Endothelial cell of umbilical vein (primary cell): Measurements from ENCODE around the gene TTLL10. TPM values are rescaled to one million over a fixed set of nuclear protein-coding genes. Genes with fewer than 3 reads are reported as not detected.

Source experiments
- BruUV-seq: library from RNA; stranded (reverse); fragments of 400-500 nt; replicated peaks from 2 replicates; lab custom pipeline; 2021; lab: Mats Ljungman, UMichigan
- CTCF ChIA-PET: fragments of 300-600, 350-600 bp; sonication (Branson Sonifier 250); formaldehyde crosslinking; loops from one replicate; lab custom pipeline; 2021; ENCODE audit warnings: antibody characterized with exemption, inconsistent platforms; lab: Charles Lee
- POLR2A ChIA-PET: fragments of 300-600, 350-600 bp; sonication (Branson Sonifier 250); formaldehyde crosslinking; loops from one replicate; lab custom pipeline; 2021; ENCODE audit warnings: antibody characterized with exemption, inconsistent platforms; lab: Charles Lee
- DNase-seq: peaks from one replicate; pipeline ENCODE4 v3.0.0-alpha.2; 2011; ENCODE audit warnings: low read depth, low spot score
- FAIRE-seq: peaks from 2 replicates; lab custom pipeline; 2011; peaks lifted over from hg19 to GRCh38; lab: Jason Lieb, UNC
- H2AFZ ChIP-seq: 2 replicates; pipeline ENCODE4 v1.6.0; 2012; ENCODE audit warnings: low read depth, low read length, control low read depth, inconsistent platforms
- H3K27ac ChIP-seq: 2 replicates; pipeline ENCODE4 v1.5.1; 2011; ENCODE audit warnings: low read depth, mild to moderate bottlenecking, control low read depth, low read length, moderate library complexity; ENCODE audit not compliant: insufficient read depth
- H3K27me3 ChIP-seq, 2 experiments: 2 replicates each; pipeline versions ENCODE4 v1.6.0 to v1.6.1; 2011; ENCODE audit warnings: low read length in 2 of 2, mixed read lengths in 1 of 2; ENCODE audit not compliant: control insufficient read depth in 2 of 2, insufficient read depth in 2 of 2
- H3K36me3 ChIP-seq, 2 experiments: 2 replicates in 1 of 2; 3 replicates in 1 of 2; pipeline ENCODE4 v1.5.1; 2011; ENCODE audit warnings: low read length in 2 of 2, mild to moderate bottlenecking in 1 of 2, moderate library complexity in 1 of 2; ENCODE audit not compliant: control insufficient read depth in 2 of 2, insufficient read depth in 2 of 2; ENCODE audit errors: extremely low read depth in 1 of 2
- H3K4me1 ChIP-seq: 3 replicates; pipeline ENCODE4 v1.5.1; 2011; ENCODE audit warnings: mild to moderate bottlenecking, low read length; ENCODE audit not compliant: control insufficient read depth, insufficient read depth; ENCODE audit errors: extremely low read depth
- H3K4me2 ChIP-seq: 2 replicates; pipeline ENCODE4 v1.6.1; 2011; ENCODE audit warnings: low read length, control low read depth, mixed read lengths; ENCODE audit not compliant: insufficient read depth
- H3K4me3 ChIP-seq, 3 experiments: fragments of 200-600 bp in 1 of 3; sonication (generic), shearing (Covaris generic) in 1 of 3; replicated peaks in 1 of 3; 2 replicates each; pipeline ENCODE4 v1.5.1; 2011 to 2016; ENCODE audit warnings: control low read depth in 3 of 3, low read length in 3 of 3, mild to moderate bottlenecking in 2 of 3, inconsistent platforms in 1 of 3, low read depth in 1 of 3, moderate library complexity in 1 of 3; ENCODE audit not compliant: insufficient read depth in 1 of 3
- H3K79me2 ChIP-seq: 2 replicates; pipeline ENCODE4 v1.6.0; 2012; ENCODE audit warnings: low read length, inconsistent platforms; ENCODE audit not compliant: control insufficient read depth, insufficient read depth
- H3K9ac ChIP-seq: replicated peaks from 2 replicates; pipeline ENCODE3; 2011; ENCODE audit warnings: low read length, control low read depth; ENCODE audit not compliant: insufficient read depth; ENCODE audit errors: extremely low read depth
- H3K9me1 ChIP-seq: replicated peaks from 3 replicates; pipeline ENCODE4 v1.6.0; 2011; ENCODE audit warnings: mild to moderate bottlenecking, low read length; ENCODE audit not compliant: control insufficient read depth, insufficient read depth; ENCODE audit errors: extremely low read depth
- H3K9me3 ChIP-seq: replicated peaks from 2 replicates; pipeline ENCODE4 v1.5.1; 2012; ENCODE audit warnings: low read length, inconsistent platforms; ENCODE audit not compliant: control insufficient read depth, insufficient read depth
- H4K20me1 ChIP-seq: replicated peaks from 2 replicates; pipeline ENCODE3; 2011; ENCODE audit warnings: mild to moderate bottlenecking, low read length; ENCODE audit not compliant: control insufficient read depth, insufficient read depth; ENCODE audit errors: extremely low read depth
- CTCF ChIP-seq, 2 donors: IDR thresholded peaks; 1 replicate in 1 of 2; 2 replicates in 1 of 2; pipeline ENCODE4 v1.5.1; 2011; ENCODE audit warnings: low read length in 2 of 2, mild to moderate bottlenecking in 2 of 2, moderate library complexity in 2 of 2, control low read depth in 1 of 2, inconsistent platforms in 1 of 2, low read depth in 1 of 2; ENCODE audit not compliant: insufficient read depth in 1 of 2; ENCODE audit errors: extremely low read depth in 1 of 2
- EZH2 ChIP-seq: IDR thresholded peaks from 2 replicates; pipeline ENCODE4 v1.6.1; 2012; ENCODE audit warnings: borderline replicate concordance, low read depth, mild to moderate bottlenecking, moderate library complexity, low read length, inconsistent platforms; ENCODE audit not compliant: severe bottlenecking
- FOS ChIP-seq: IDR thresholded peaks from 2 replicates; pipeline ENCODE4 v1.6.1; 2011; ENCODE audit warnings: mild to moderate bottlenecking, low read length, moderate library complexity, borderline replicate concordance; ENCODE audit not compliant: insufficient read depth
- GATA2 ChIP-seq: IDR thresholded peaks from 2 replicates; pipeline ENCODE4 v1.7.0; 2011; ENCODE audit warnings: low read depth, mild to moderate bottlenecking, moderate library complexity, mixed read lengths, low read length; ENCODE audit not compliant: insufficient read length, insufficient read depth
- JUN ChIP-seq: IDR thresholded peaks from 2 replicates; pipeline ENCODE4 v1.6.1; 2011; ENCODE audit warnings: borderline replicate concordance, low read depth; ENCODE audit not compliant: insufficient read length, insufficient read depth
- MAX ChIP-seq: IDR thresholded peaks from 2 replicates; pipeline ENCODE4 v1.6.1; 2011; ENCODE audit not compliant: insufficient read depth, insufficient read length
- MYC ChIP-seq: IDR thresholded peaks from one replicate; pipeline ENCODE4 v1.6.1; 2011; ENCODE audit warnings: mild to moderate bottlenecking, low read depth, low read length
- POLR2A ChIP-seq: IDR thresholded peaks from 2 replicates; pipeline ENCODE4 v1.6.1; 2012; ENCODE audit warnings: low read depth, mild to moderate bottlenecking, control low read depth, low read length
- POLR2AphosphoS5 ChIP-seq: IDR thresholded peaks from 2 replicates; pipeline ENCODE4 v1.6.1; 2012; ENCODE audit warnings: low read depth, mild to moderate bottlenecking, control low read depth, low read length, moderate library complexity; ENCODE audit not compliant: insufficient read depth
- dilution Hi-C: fragments of 300-500 bp; cut with MboI; formaldehyde crosslinking; loops from one replicate; pipeline ENCODE4 v1.15.0; 2019; ENCODE audit warnings: low sequenced_read_pairs; ENCODE audit not compliant: extremely low pct_ligation_motif_present
- intact Hi-C: fragments of 100-400 bp; cut with micrococcal nuclease; formaldehyde crosslinking; loops from one replicate; pipeline ENCODE4 v1.10.0; 2022
- polyA plus RNA-seq, 4 experiments: library from polyadenylated mRNA; depleted of rRNA in 3 of 4; stranded (reverse) in 3 of 4; unstranded in 1 of 4; fragments of >200 nt; gene quantifications; 2 replicates each; pipeline versions ENCODE4 v1.2.1 to v1.2.3, GENCODE V29; 2011 to 2012; ENCODE audit warnings: missing spikeins in 1 of 4
- total RNA-seq: library from RNA; stranded (reverse); gene quantifications from 2 replicates; pipeline ENCODE4 v1.2.3, GENCODE V29; 2021

The TTLL10 gene
- total and polyA plus RNA-seq, 2 donors (not counting 3 experiments of a cell fraction or from before 2014, with no cell fraction given), result not detected

- H3K9me3 ChIP-seq, result no peaks in the 10 kb centered on the region
- POLR2A ChIA-PET, result no interaction called here
- BruUV-seq, result no TSS peak
- H3K4me3 ChIP-seq, result no peak overlapping the region
- TF ChIP-seq FOS, result no peak
- CTCF ChIA-PET, result no interaction called here
- FAIRE-seq (no peak), DNase-seq (no peak)
- no peaks in the 10 kb centered on the region for H3K36me3 ChIP-seq
- no peaks in the 10 kb centered on the region for H4K20me1 ChIP-seq
- no peak overlapping the region for H3K27ac ChIP-seq
- no peak overlapping the region for H3K4me2 ChIP-seq
- H3K9me1 ChIP-seq, result no peaks in the 10 kb centered on the region
- intact Hi-C loops, result no loop called here
- H3K9ac ChIP-seq, result no peak overlapping the region
- no peaks in the 10 kb centered on the region for H3K79me2 ChIP-seq
- dilution Hi-C loops, result no loop called here
- no peak overlapping the region for H2AFZ ChIP-seq
- no peaks in the 10 kb centered on the region for H3K4me1 ChIP-seq
- no peaks in the 10 kb centered on the region for H3K27me3 ChIP-seq
Measured at GRCh38 chr1:1146026-1146425, 27.7 kb upstream of the TTLL10 start.

GRCh38 chr1:1146596-1146995 lies 27.1 kb upstream of the TTLL10 start:
- no peak for TF ChIP-seq POLR2A
- TF ChIP-seq CTCF (IDR thresholded peaks at IDR 0.05; ENCODE audit: extremely low read depth in 1 of 2, insufficient read depth in 1 of 2, low read depth in 1 of 2, low read length in 2 of 2), result no peak
- TF ChIP-seq MYC, result no peak
- no peak for TF ChIP-seq FOS
- TF ChIP-seq JUN, result no peak
- no peak for TF ChIP-seq GATA2
- TF ChIP-seq EZH2, result no peak
- TF ChIP-seq MAX, result no peak
- TF ChIP-seq POLR2AphosphoS5, result no peak
- Histone ChIP-seq H3K4me3 (no peak overlapping the region), H3K79me2 (no peaks in the 10 kb centered on the region), H4K20me1 (no peaks in the 10 kb centered on the region), H3K9ac (no peak overlapping the region), H3K9me3 (no peaks in the 10 kb centered on the region), H3K36me3 (no peaks in the 10 kb centered on the region), H3K27ac (no peak overlapping the region), H3K4me2 (no peak overlapping the region), H2AFZ (no peak overlapping the region), H3K4me1 (no peaks in the 10 kb centered on the region), H3K27me3 (no peaks in the 10 kb centered on the region), H3K9me1 (no peaks in the 10 kb centered on the region)
- DNase-seq, result no peak
- intact Hi-C loops, result no loop called here
- no TSS peak for BruUV-seq
- FAIRE-seq, result no peak
- dilution Hi-C loops, result no loop called here
- CTCF ChIA-PET, result no interaction called here
- POLR2A ChIA-PET, result no interaction called here
